Keratinocyte (primary cell): Measurements from ENCODE around the gene ZNF554.

ENCODE experiments used
- CTCF ChIP-seq, 3 experiments: IDR thresholded peaks in 1 of 3; conservative IDR thresholded peaks in 1 of 3; optimal IDR thresholded peaks in 1 of 3; 2 replicates in 2 of 3; 3 replicates in 1 of 3; pipeline versions ENCODE3 to v1.5.1; 2011; ENCODE audit warnings: low read length in 3 of 3, mild to moderate bottlenecking in 3 of 3, moderate library complexity in 2 of 3, control low read depth in 1 of 3, inconsistent platforms in 1 of 3; ENCODE audit not compliant: insufficient read depth in 2 of 3; ENCODE audit errors: extremely low read depth in 1 of 3
- EZH2 ChIP-seq: IDR thresholded peaks from one replicate; pipeline ENCODE4 v1.6.1; 2012; ENCODE audit warnings: inconsistent platforms, mild to moderate bottlenecking, low read length, moderate library complexity

DNA sequence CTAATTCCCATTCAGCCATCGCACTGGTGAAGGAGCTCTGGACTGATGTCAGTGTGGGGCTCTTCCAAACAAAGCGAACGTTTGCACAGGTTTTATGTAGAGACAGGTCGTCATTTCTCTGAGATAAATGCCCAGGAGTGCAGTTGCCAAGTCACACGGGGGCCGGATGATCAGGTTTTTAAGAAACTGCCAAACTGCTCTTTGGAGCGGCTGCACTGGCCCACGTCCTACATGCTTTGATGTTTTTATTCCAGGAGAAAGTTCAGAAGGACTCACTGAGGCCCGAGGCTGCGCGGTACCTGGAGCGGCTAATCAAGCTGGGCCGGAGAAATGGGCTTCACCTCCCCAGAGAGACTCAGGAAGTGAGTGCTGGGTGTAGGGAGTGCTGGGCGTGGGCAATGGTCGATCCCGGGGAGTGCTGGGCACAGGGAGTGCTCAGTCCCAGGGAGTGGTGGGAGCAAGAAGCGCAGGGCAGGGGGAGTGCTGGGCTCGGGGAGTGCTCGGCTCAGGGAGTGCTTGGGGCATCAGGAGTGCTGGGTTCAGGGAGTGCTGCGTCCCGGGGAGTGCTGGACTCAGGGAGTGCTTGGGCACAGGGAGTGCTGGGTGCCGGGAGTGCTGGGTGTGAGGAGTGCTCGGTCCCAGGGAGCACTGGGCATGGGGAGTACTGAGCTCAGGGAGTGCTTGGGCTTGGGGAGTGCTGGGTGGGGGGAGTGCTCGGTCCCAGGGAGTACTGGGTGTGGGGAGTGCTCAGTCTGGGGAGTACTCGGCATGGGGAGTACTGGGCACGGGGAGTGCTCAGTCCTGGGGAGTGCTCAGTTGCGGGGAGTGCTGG lies 23.6 kb upstream of the ZNF554 start:
- TF ChIP-seq CTCF (optimal IDR thresholded peaks at IDR 0.05 in 1 of 3, IDR thresholded peaks at IDR 0.05 in 1 of 3, conservative IDR thresholded peaks at IDR 0.05 in 1 of 3; ENCODE audit: extremely low read depth in 1 of 3, insufficient read depth in 2 of 3, low read length in 3 of 3): no peak
- no peak for TF ChIP-seq EZH2
